Measurements from ENCODE around the gene ERC2. TPM values are rescaled to one million over a fixed set of nuclear protein-coding genes. Genes with fewer than 3 reads are reported as not detected.

ERC2 gene
- total RNA-seq, 2 donors from 2014 or later, result 16.1 to 22.8 TPM

DNA sequence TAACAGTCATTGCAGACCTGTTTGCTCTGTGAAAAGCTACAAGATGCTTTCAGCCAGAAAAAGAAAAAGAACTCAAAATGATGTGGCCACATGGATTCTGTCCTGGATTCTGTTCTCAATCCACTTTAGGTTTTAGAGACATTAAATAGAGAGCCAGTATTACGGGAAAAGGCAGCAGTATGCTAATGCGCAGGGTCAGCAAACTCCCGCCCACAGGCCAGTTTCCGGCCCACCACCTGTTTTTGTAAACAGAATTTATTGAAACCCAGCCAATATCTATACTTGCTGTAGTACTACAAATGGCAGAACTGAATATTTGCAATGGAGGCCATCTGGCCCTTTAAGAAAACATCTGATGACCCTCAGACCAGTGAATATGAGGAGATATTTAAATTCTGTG lies 416.1 kb downstream of the ERC2 start:
- peaks cover 67% of the 10 kb centered on the region for H3K4me1 Mint-ChIP-seq
- no peaks in the 10 kb centered on the region for H3K36me3 ChIP-seq (ENCODE audit: control insufficient read depth, insufficient read depth, low read length)
- WGBS, 2 experiments (ENCODE audit: insufficient coverage in 1 of 2, insufficient read length in 1 of 2), result 81 to 100% methylated on average over 2 to 4 of the region's 4 CpGs

DNA sequence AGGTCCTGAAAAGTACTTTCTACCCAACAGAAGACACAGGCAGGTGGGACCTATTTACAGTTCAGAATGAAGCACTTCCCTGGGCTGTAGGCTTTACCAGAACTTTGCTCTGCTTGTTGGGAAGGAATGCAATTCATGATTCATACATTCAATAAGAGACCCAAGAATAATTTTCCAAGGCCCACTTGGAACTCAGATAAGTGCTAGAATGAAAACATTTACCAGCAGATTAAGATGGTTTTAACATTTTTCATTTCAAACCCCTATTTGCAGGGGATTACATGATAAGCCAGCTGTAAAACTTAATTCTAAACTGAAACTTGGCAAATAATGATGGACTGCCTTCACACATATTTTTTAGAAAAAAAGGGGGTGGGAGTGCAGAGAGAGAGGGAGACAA lies 417.2 kb downstream of the ERC2 start:
- H3K27me3 ChIP-seq (ENCODE audit: control insufficient read depth, insufficient read depth, low read length, poor library complexity, severe bottlenecking), result peaks cover 26% of the 10 kb centered on the region
- H3K4me1 ChIP-seq (ENCODE audit: control insufficient read depth, insufficient read depth, low read length), result peaks cover 13% of the 10 kb centered on the region
- H3K27me3 Mint-ChIP-seq (ENCODE audit: insufficient read depth), result peaks cover 23% of the 10 kb centered on the region
- TF ChIP-seq, protein P1, sequence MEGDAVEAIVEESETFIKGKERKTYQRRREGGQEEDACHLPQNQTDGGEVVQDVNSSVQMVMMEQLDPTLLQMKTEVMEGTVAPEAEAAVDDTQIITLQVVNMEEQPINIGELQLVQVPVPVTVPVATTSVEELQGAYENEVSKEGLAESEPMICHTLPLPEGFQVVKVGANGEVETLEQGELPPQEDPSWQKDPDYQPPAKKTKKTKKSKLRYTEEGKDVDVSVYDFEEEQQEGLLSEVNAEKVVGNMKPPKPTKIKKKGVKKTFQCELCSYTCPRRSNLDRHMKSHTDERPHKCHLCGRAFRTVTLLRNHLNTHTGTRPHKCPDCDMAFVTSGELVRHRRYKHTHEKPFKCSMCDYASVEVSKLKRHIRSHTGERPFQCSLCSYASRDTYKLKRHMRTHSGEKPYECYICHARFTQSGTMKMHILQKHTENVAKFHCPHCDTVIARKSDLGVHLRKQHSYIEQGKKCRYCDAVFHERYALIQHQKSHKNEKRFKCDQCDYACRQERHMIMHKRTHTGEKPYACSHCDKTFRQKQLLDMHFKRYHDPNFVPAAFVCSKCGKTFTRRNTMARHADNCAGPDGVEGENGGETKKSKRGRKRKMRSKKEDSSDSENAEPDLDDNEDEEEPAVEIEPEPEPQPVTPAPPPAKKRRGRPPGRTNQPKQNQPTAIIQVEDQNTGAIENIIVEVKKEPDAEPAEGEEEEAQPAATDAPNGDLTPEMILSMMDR (conservative IDR thresholded peaks at IDR 0.05), result no peak
- no peak for DNase-seq
- H3K4me1 Mint-ChIP-seq, result peaks cover 70% of the 10 kb centered on the region
- H3K9ac ChIP-seq (ENCODE audit: extremely low read depth, low read length, poor library complexity, severe bottlenecking), result no peak overlapping the region
- H3K36me3 ChIP-seq (ENCODE audit: control insufficient read depth, insufficient read depth, low read length), result no peaks in the 10 kb centered on the region
- H3K9me3 ChIP-seq (ENCODE audit: control insufficient read depth, low read length), result no peaks in the 10 kb centered on the region
- no peaks in the 10 kb centered on the region for H3K36me3 Mint-ChIP-seq (ENCODE audit: low read depth)
- H3K4me3 ChIP-seq (ENCODE audit: low read length), result no peak overlapping the region
- H3K27ac Mint-ChIP-seq, result no peak overlapping the region
- H3K27ac ChIP-seq (ENCODE audit: low read depth, low read length), result no peak overlapping the region
- no peak overlapping the region for H3K4me3 Mint-ChIP-seq
- H3K9me3 Mint-ChIP-seq, result no peaks in the 10 kb centered on the region

More for the DNA sequence above, 416.1 kb downstream of the ERC2 start:
- Mint-ChIP-seq H3K4me3 (no peak overlapping the region), H3K27ac (no peak overlapping the region), H3K36me3 (ENCODE audit: low read depth) (no peaks in the 10 kb centered on the region), H3K27me3 (ENCODE audit: insufficient read depth) (peaks cover 11% of the 10 kb centered on the region), H3K9me3 (no peaks in the 10 kb centered on the region)
- Histone ChIP-seq H3K27ac (ENCODE audit: low read depth, low read length) (no peak overlapping the region), H3K9ac (ENCODE audit: extremely low read depth, low read length, poor library complexity, severe bottlenecking) (no peak overlapping the region), H3K9me3 (ENCODE audit: control insufficient read depth, low read length) (no peaks in the 10 kb centered on the region), H3K27me3 (ENCODE audit: control insufficient read depth, insufficient read depth, low read length, poor library complexity, severe bottlenecking) (peaks cover 15% of the 10 kb centered on the region), H3K4me1 (ENCODE audit: control insufficient read depth, insufficient read depth, low read length) (peaks cover 10% of the 10 kb centered on the region), H3K4me3 (ENCODE audit: low read length) (no peak overlapping the region)
- no peak for DNase-seq
- TF ChIP-seq, protein P1 (conservative IDR thresholded peaks at IDR 0.05), result no peak

DNA sequence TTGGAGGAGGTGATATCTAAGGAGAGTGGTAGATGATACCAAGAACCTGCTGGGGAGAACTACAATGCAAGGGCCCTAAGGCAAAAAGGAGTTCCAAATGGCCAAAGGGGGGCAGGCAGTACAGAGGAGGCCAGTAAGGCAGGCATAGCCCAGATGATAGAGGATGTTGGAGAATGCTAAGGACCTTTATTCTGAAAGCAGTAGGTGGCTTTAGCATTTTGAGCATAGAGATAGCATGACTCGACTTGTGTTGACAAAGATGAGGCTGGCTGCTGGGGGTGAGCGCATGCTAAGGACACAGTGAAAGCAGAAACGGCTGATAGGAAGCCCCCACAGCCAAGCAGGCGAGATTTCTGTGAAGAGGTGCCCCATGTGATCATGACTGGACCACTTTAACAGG lies 419.3 kb downstream of the ERC2 start:
- no peaks in the 10 kb centered on the region for H3K9me3 Mint-ChIP-seq
- Histone ChIP-seq H3K4me3 (ENCODE audit: low read length) (no peak overlapping the region), H3K4me1 (ENCODE audit: control insufficient read depth, insufficient read depth, low read length) (peaks cover 3% of the 10 kb centered on the region), H3K27ac (ENCODE audit: low read depth, low read length) (no peak overlapping the region), H3K27me3 (ENCODE audit: control insufficient read depth, insufficient read depth, low read length, poor library complexity, severe bottlenecking) (peaks cover 29% of the 10 kb centered on the region), H3K36me3 (ENCODE audit: control insufficient read depth, insufficient read depth, low read length) (no peaks in the 10 kb centered on the region), H3K9ac (ENCODE audit: extremely low read depth, low read length, poor library complexity, severe bottlenecking) (no peak overlapping the region), H3K9me3 (ENCODE audit: control insufficient read depth, low read length) (no peaks in the 10 kb centered on the region)
- H3K27ac Mint-ChIP-seq, result no peak overlapping the region
- H3K4me1 Mint-ChIP-seq, result peaks cover 61% of the 10 kb centered on the region
- H3K36me3 Mint-ChIP-seq (ENCODE audit: low read depth), result no peaks in the 10 kb centered on the region
- no peak for DNase-seq
- no peak overlapping the region for H3K4me3 Mint-ChIP-seq
- peaks cover 23% of the 10 kb centered on the region for H3K27me3 Mint-ChIP-seq (ENCODE audit: insufficient read depth)
- TF ChIP-seq, protein P1 (conservative IDR thresholded peaks at IDR 0.05), result no peak
- WGBS, 2 experiments (ENCODE audit: insufficient coverage in 1 of 2, insufficient read length in 1 of 2), result 76 to 87% methylated on average over 3 to 4 of the region's 4 CpGs
